HUES64 (cell line): ENCODE results near the gene ACKR2.
A peak's percentile ranks its signal among the peaks of the same experiment; 100 is the strongest.
"Not testable (repeated sequence)": the region's sequence is repeated elsewhere in the genome, so short reads cannot be mapped to it uniquely, and the experiment has no call there.

Experiments
- H3K27ac ChIP-seq: 2 replicates; pipeline ENCODE4 v1.7.0; 2013; ENCODE audit warnings: low read depth, low read length, inconsistent platforms
- H3K27me3 ChIP-seq: 2 replicates; pipeline ENCODE4 v1.6.1; 2013; ENCODE audit warnings: mild to moderate bottlenecking, low read length; ENCODE audit not compliant: insufficient read depth
- H3K36me3 ChIP-seq: 2 replicates; pipeline ENCODE4 v1.6.1; 2013; ENCODE audit warnings: mild to moderate bottlenecking, low read length; ENCODE audit not compliant: insufficient read depth
- H3K4me1 ChIP-seq: 2 replicates; pipeline ENCODE4 v1.6.1; 2013; ENCODE audit warnings: mild to moderate bottlenecking, low read length, moderate library complexity; ENCODE audit not compliant: insufficient read depth
- H3K4me3 ChIP-seq: 2 replicates; pipeline ENCODE4 v1.5.1; 2013; ENCODE audit warnings: mild to moderate bottlenecking, low read length, moderate library complexity
- H3K9ac ChIP-seq: 2 replicates; pipeline ENCODE4 v1.6.1; 2013; ENCODE audit warnings: mild to moderate bottlenecking, low read depth, low read length
- H3K9me3 ChIP-seq: 2 replicates; pipeline ENCODE4 v1.6.1; 2013; ENCODE audit warnings: low read depth, low read length; ENCODE audit not compliant: insufficient read depth
- WGBS: fragments of 150-250, 120-280 bp; methylation state at CpG from one replicate; pipeline ENCODE4 v1.1.7; 2013; ENCODE audit warnings: missing lambda C conversion rate; 5-methylcytosine and 5-hydroxymethylcytosine counted together

Gene ACKR2

DNA sequence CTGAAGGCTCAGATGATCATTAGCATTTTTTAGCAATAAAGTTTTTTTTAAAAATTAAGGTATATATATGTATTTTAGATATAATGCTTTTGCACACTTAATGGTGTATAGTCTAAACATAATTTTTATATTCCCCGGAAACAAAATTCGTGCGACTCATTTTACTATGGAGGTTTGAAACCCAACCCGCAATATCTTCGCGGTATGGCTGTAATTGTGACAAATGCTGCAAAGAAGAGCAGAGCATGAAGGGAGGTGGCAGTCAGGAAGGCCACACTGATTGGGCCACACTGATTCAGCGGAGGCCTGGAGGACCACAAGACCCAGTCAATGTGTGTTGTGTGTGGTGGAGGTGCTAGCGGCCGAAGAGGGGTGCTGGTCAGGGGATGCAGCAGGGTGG lies 70.9 kb downstream of the ACKR2 start:
- 93% methylated on average over 9 of the region's 9 CpGs for WGBS
- no peaks in the 10 kb centered on the region for H3K36me3 ChIP-seq
- no peaks in the 10 kb centered on the region for H3K9me3 ChIP-seq
- 0 out of 2 replicates have a peak, but pooled peaks cover 3% of the 10 kb centered on the region for H3K27me3 ChIP-seq
- H3K4me1 ChIP-seq: peaks cover 9% of the 10 kb centered on the region; the same call in 1 of the 2 replicates
- no peak overlapping the region for H3K9ac ChIP-seq
- peak overlapping the region; percentile 48; the same call in 1 of the 2 replicates for H3K4me3 ChIP-seq
- no peak overlapping the region for H3K27ac ChIP-seq

DNA sequence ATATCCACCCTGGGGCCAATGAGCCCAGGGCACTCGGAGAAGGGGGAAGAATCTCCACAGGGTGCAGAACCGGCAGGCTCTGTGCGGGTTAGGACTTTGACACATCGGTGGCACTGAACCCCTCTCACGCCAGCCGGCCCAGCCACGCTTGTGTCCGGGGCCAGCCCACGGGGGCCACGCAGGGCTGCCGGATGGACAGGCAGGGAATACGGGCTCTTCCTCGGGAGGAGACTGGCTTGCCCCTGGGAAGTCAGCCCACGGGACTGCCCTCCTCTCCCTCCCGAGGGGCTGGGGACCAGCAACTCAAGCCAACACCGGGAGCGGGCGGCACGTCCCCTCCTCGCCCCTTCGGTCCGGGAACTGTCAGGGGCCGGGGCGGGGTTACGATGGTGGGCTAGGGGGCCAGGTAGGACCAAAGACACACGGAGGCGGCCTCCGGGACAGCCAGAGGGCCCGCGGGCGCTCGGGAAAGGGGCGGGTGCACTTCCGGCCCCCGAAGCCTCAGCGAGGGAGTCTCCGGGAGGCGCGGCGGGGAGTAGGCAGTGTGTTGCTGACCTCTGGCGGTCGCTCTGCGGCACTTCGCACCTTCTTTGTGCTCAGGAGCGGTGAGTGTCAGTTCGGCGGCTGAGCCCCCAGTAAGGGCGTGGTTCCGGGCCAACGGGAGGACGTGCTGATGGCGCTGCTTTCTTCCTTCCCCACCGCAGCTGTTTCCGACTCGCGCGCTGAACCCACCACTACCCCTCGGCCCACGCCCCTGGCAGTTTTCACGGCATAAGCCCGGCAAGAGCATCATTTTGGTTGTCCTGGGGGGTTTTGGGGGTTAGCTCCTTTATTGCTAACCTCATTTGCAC lies 71.6 kb downstream of the ACKR2 start:
- no peak overlapping the region for H3K27ac ChIP-seq
- WGBS: 10% methylated on average over 61 of the region's 61 CpGs

DNA sequence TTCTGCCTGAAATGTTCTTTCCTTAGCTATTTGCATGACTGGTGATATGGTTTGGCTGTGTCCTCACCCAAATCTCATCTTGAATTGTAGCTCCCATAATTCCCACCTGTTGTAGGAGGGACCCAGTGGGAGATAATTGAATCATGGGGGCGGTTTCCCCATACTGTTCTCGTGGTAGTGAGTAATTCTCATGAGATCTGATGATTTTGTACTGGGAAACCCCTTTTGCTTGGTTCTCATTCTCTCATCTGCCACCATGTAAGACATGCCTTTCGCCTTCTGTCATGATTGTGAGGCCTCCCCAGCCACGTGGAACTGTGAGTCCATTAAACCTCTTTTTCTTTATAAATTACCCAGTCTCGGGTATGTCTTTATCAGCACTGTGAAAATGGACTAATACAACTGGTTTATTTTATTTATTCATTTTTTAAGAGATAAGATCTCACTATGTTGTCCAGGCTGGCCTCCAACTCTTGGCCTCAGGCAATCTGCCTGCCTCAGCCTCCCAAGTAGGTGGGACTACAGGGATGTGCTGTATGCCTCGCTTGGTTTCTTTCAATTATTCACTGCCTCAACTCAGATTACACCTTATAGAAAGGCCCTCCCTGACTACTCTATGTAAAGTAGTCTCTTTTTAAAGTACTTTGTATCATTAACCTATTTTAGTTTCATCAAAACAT lies 74.1 kb downstream of the ACKR2 start:
- not testable (repeated sequence) for H3K9ac ChIP-seq, H3K36me3 ChIP-seq, H3K4me3 ChIP-seq, H3K27ac ChIP-seq, H3K9me3 ChIP-seq, H3K27me3 ChIP-seq
- WGBS: 91% methylated on average over 6 of the region's 6 CpGs
- peaks cover 20% of the 10 kb centered on the region for H3K4me1 ChIP-seq

More for the DNA sequence above, 71.6 kb downstream of the ACKR2 start:
- peaks cover 11% of the 10 kb centered on the region; the same call in 1 of the 2 replicates for H3K4me1 ChIP-seq
- peak overlapping the region; percentile 45 for H3K9ac ChIP-seq
- no peaks in the 10 kb centered on the region for H3K36me3 ChIP-seq
- no peaks in the 10 kb centered on the region for H3K9me3 ChIP-seq
- peak overlapping the region; percentile 48 for H3K4me3 ChIP-seq
- 0 out of 2 replicates have a peak, but pooled peaks cover 3% of the 10 kb centered on the region for H3K27me3 ChIP-seq

DNA sequence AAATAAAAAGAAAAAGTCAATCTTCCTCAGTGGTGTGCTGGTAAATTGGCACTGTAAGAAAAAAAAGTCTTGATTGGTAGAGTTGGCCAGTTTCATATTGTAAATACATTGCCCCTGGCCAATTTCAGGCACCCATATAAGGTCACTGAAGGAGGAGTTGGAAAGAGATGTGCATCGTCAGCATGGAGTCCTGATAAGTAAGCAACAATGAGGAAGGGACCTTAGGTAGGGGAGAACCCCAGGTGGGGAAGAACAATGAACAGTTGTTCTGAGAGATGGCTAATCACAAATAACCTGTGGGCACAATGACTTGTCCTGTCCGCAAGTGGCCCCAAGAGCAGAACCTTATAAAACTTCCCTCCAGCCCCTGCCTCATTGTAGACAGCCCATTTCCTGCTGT lies 75.1 kb downstream of the ACKR2 start:
- 77% methylated on average over 2 of the region's 2 CpGs for WGBS
- H3K9me3 ChIP-seq: no peaks in the 10 kb centered on the region

GRCh38 chr3:42886294-42886822 lies 77.1 kb downstream of the ACKR2 start:
- Histone ChIP-seq H3K4me1 (peaks cover 27% of the 10 kb centered on the region), H3K9me3 (no peaks in the 10 kb centered on the region), H3K36me3 (no peaks in the 10 kb centered on the region), H3K27me3 (no peaks in the 10 kb centered on the region), H3K4me3 (no peak overlapping the region), H3K27ac (no peak overlapping the region), H3K9ac (no peak overlapping the region)
- 100% methylated on average over 1 of the region's 1 CpG for WGBS

More for the DNA sequence above, 75.1 kb downstream of the ACKR2 start:
- Histone ChIP-seq H3K27ac (no peak overlapping the region; the same call in 1 of the 2 replicates), H3K4me1 (peaks cover 19% of the 10 kb centered on the region), H3K27me3 (no peaks in the 10 kb centered on the region), H3K4me3 (no peak overlapping the region), H3K9ac (no peak overlapping the region), H3K36me3 (no peaks in the 10 kb centered on the region)

DNA sequence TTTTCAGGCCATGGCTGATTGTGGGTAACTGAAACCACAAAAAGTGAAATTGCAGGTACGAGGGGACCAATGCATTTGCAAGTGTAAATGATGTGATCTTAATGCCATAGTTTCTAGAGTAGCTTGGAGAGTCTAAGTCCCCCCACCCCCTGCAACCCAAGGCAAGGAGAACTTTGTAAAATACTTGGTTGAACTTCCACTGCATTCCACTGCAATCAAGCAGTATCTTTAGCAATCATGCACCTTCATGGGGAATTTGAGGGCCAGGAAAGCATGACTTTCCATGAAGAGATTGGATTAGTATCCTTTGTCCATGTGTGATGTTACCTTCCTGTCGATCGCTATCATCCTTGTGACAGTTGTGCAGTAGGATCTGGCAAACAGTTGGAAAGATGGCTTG lies 77.8 kb downstream of the ACKR2 start:
- peaks cover 30% of the 10 kb centered on the region for H3K4me1 ChIP-seq
- H3K9ac ChIP-seq: no peak overlapping the region
- no peaks in the 10 kb centered on the region for H3K36me3 ChIP-seq
- H3K27me3 ChIP-seq: no peaks in the 10 kb centered on the region
- H3K27ac ChIP-seq: no peak overlapping the region
- H3K4me3 ChIP-seq: no peak overlapping the region
- 86% methylated on average over 3 of the region's 3 CpGs for WGBS
- H3K9me3 ChIP-seq: no peaks in the 10 kb centered on the region

- WGBS: 21% methylated on average over 2 of the region's 2 CpGs
- Histone ChIP-seq H3K36me3 (no peaks in the 10 kb centered on the region), H3K4me1 (peaks cover 37% of the 10 kb centered on the region), H3K4me3 (no peak overlapping the region), H3K27ac (peak overlapping the region; percentile 85), H3K27me3 (no peaks in the 10 kb centered on the region), H3K9me3 (no peaks in the 10 kb centered on the region), H3K9ac (peak overlapping the region; percentile 45)
Observed at GRCh38 chr3:42891042-42891441, 81.8 kb downstream of the ACKR2 start.

DNA sequence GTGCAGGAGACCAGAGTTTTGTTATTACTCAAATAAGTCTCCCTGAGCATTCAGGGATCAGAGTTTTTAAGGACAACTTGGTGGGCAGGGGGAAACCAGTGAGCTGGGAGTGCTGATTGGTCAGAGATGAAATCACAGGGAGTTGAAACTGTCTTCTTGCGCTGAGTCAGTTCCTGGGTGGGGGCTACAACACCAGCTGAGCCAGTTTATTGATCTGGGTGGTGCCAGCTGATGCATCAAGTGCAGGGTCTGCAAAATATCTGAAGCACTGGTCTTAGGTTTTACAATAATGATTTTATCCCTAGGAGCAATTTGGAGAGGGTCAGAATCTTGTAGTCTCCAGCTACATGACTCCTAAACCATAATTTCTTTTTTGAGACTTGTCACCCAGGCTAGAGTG lies 82.9 kb downstream of the ACKR2 start:
- WGBS: 86% methylated on average over 1 of the region's 1 CpG
- Histone ChIP-seq H3K4me1 (peaks cover 31% of the 10 kb centered on the region), H3K9ac (no peak overlapping the region), H3K27me3 (no peaks in the 10 kb centered on the region), H3K36me3 (no peaks in the 10 kb centered on the region), H3K27ac (peak overlapping the region; percentile 85; the same call in 1 of the 2 replicates), H3K4me3 (no peak overlapping the region), H3K9me3 (no peaks in the 10 kb centered on the region)

DNA sequence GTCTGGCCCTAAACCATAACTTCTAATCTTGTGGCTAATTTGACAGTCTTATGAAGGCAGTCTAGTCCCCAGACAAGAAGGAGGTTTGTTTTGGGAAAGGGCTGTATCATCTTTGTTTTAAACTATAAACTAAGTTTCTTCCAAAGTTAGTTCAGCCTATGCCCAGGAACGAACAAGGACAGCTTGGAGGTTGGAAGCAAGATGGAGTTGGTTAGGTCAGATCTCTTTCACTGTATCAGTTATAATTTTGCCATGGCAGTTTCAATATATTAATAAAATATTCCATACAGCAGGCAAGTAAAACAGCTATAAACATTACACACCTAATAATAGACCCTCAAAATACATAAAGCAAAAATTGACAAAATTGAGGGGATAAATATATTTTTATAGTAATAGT lies 83.6 kb downstream of the ACKR2 start:
- H3K4me3 ChIP-seq: no peak overlapping the region
- H3K4me1 ChIP-seq: peaks cover 31% of the 10 kb centered on the region
- no peak overlapping the region for H3K27ac ChIP-seq
- H3K9ac ChIP-seq: no peak overlapping the region
- WGBS: no CpG with 5 or more reads among the region's 1 CpG
- no peaks in the 10 kb centered on the region for H3K9me3 ChIP-seq
- no peaks in the 10 kb centered on the region for H3K27me3 ChIP-seq
- H3K36me3 ChIP-seq: no peaks in the 10 kb centered on the region

- no peaks in the 10 kb centered on the region for H3K9me3 ChIP-seq
- 86% methylated on average over 3 of the region's 3 CpGs for WGBS
- H3K4me1 ChIP-seq: peaks cover 31% of the 10 kb centered on the region
Observed at GRCh38 chr3:42894698-42895579, 85.7 kb downstream of the ACKR2 start.

More at GRCh38 chr3:42894698-42895579, 85.7 kb downstream of the ACKR2 start:
- no peaks in the 10 kb centered on the region for H3K27me3 ChIP-seq
- no peak overlapping the region for H3K9ac ChIP-seq
- no peak overlapping the region for H3K27ac ChIP-seq
- H3K4me3 ChIP-seq: no peak overlapping the region
- H3K36me3 ChIP-seq: no peaks in the 10 kb centered on the region
